HEK293T (cell line): ENCODE measurements around the gene CREB5.

ENCODE experiments used
- CTCF ChIA-PET: fragments of 350-600 bp; formaldehyde crosslinking; extraction: SDS; loops from one replicate; lab custom pipeline; 2021; ENCODE audit warnings: antibody characterized with exemption, inconsistent platforms; lab: Yijun Ruan, JAX
- POLR2A ChIA-PET: fragments of 350-600 bp; formaldehyde crosslinking; extraction: SDS; loops from one replicate; lab custom pipeline; 2020; ENCODE audit warnings: antibody characterized with exemption, inconsistent platforms; lab: Yijun Ruan, JAX
- DNase-seq: peaks from one replicate; pipeline ENCODE4 v3.0.0; 2012; ENCODE audit warnings: mixed read lengths; ENCODE audit errors: extremely low spot score
- ARNT ChIP-seq: fragments of 450-650 bp; IDR thresholded peaks from 2 replicates; pipeline ENCODE4 v1.6.1; 2017; ENCODE audit warnings: mild to moderate bottlenecking
- BHLHE40 ChIP-seq: fragments of 450-650 bp; IDR thresholded peaks from 2 replicates; pipeline ENCODE4 v1.6.1; 2016; ENCODE audit warnings: mild to moderate bottlenecking, moderate library complexity, borderline replicate concordance
- CTBP1 ChIP-seq: fragments of 450-650 bp; IDR thresholded peaks from 2 replicates; pipeline ENCODE4 v1.6.1; 2016; ENCODE audit warnings: borderline replicate concordance
- ELF4 ChIP-seq: fragments of 450-650 bp; IDR thresholded peaks from 2 replicates; pipeline ENCODE4 v1.6.1; 2017; ENCODE audit warnings: antibody characterized with exemption
- FOXA1 ChIP-seq: fragments of 450-650 bp; IDR thresholded peaks from 2 replicates; pipeline ENCODE4 v1.6.1; 2016; ENCODE audit warnings: mild to moderate bottlenecking
- FOXK2 ChIP-seq: fragments of 450-650 bp; IDR thresholded peaks from 2 replicates; pipeline ENCODE4 v1.6.1; 2016; ENCODE audit warnings: mild to moderate bottlenecking
- FOXM1 ChIP-seq: fragments of 450-650 bp; IDR thresholded peaks from 2 replicates; pipeline ENCODE4 v1.6.1; 2017; ENCODE audit warnings: mild to moderate bottlenecking, borderline replicate concordance
- HDGF ChIP-seq: fragments of 450-650 bp; IDR thresholded peaks from 2 replicates; pipeline ENCODE4 v1.6.1; 2017; ENCODE audit warnings: antibody characterized with exemption, borderline replicate concordance
- L3MBTL2 ChIP-seq: fragments of 450-650 bp; conservative IDR thresholded peaks from 2 replicates; pipeline ENCODE4 v1.6.1; 2016; ENCODE audit warnings: mild to moderate bottlenecking
- LEF1 ChIP-seq: fragments of 450-650 bp; IDR thresholded peaks from 2 replicates; pipeline ENCODE4 v1.6.1; 2017; ENCODE audit warnings: mild to moderate bottlenecking, borderline replicate concordance
- NFRKB ChIP-seq: fragments of 450-650 bp; IDR thresholded peaks from 2 replicates; pipeline ENCODE4 v1.6.1; 2016; ENCODE audit warnings: mild to moderate bottlenecking, moderate library complexity
- SP1 ChIP-seq: fragments of 450-650 bp; IDR thresholded peaks from 2 replicates; pipeline ENCODE4 v1.6.1; 2017
- SUZ12 ChIP-seq: fragments of 450-650 bp; IDR thresholded peaks from 2 replicates; pipeline ENCODE4 v1.6.1; 2016; ENCODE audit warnings: mild to moderate bottlenecking
- TARDBP ChIP-seq: fragments of 450-650 bp; IDR thresholded peaks from 2 replicates; pipeline ENCODE4 v1.6.1; 2016
- ZNF384 ChIP-seq: fragments of 450-650 bp; IDR thresholded peaks from 2 replicates; pipeline ENCODE4 v1.6.1; 2016
- TF ChIP-seq, protein P1 (sequence below): fragments of 450-650 bp; IDR thresholded peaks from 2 replicates; pipeline ENCODE4 v1.6.1; 2016

CREB5 gene

DNA sequence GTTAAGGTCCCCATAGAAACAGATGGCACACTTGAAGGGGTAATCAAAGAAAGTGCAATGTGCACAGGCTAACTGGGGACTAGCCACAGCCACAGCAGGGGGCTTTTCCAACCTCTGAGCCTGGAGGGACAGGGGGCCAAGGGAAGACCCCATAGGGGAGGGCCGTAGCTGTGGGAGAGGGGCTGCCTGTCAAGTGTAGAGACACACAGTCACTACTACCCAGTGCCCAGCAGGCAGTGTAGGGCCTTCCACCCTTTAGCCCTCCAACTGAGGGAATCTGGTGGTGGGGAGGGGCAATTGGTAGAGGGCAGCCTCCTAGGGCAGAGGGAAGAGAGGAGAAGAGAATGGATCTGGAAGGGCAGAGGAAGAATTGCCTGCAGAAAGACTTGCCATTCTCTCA, 54.6 kb downstream of the CREB5 start:
- DNase-seq: no peak
- ChIA-PET CTCF (no interaction called here), POLR2A (no interaction called here)
- TF ChIP-seq, protein P1, sequence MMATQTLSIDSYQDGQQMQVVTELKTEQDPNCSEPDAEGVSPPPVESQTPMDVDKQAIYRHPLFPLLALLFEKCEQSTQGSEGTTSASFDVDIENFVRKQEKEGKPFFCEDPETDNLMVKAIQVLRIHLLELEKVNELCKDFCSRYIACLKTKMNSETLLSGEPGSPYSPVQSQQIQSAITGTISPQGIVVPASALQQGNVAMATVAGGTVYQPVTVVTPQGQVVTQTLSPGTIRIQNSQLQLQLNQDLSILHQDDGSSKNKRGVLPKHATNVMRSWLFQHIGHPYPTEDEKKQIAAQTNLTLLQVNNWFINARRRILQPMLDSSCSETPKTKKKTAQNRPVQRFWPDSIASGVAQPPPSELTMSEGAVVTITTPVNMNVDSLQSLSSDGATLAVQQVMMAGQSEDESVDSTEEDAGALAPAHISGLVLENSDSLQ: no peak
- TF ChIP-seq NFRKB (no peak), CTBP1 (no peak), SP1 (no peak), HDGF (no peak)

DNA sequence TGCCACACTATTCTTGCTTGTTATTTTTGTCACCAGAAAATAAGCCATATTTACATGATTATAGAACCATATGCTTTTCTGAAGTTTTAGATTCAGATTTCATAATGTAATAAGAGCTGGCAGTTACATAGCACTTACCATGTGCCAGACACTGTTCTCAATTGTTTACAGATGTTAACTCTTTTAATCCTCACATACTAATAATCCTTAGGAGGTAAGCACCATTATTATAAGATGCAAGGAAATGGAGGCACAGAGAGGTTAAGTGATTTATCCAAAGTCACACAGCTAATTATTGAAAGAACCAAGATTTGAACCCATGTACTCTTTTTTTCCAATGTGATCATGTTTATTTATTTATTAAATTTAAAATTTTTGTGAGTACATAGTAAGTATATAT, 57.2 kb downstream of the CREB5 start:
- TF ChIP-seq ELF4 (no peak), SP1 (no peak), FOXK2 (no peak), ZNF384 (no peak), FOXM1 (no peak), CTBP1 (no peak), SUZ12 (no peak), NFRKB (no peak), ARNT (no peak)
- TF ChIP-seq, protein P1: no peak
- DNase-seq: no peak
- ChIA-PET POLR2A (no interaction called here), CTCF (no interaction called here)

DNA sequence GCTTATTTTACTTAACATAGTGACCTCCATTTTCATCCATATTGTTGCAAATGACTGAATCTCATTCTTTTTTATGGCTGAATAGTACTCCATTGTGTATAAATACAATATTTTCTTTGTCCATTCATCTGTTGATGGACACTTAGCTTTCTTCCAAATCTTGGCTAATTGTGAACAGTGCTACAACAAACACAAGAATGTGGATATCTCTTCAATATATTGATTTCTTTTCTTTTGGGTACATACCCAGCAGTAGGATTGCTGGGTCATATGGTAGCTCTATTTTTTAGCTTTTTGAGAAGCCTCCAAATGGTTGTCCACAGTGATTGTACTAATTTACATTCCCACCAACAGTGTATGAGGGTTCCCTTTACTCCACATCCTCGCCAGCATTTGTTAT, 58.0 kb downstream of the CREB5 start:
- TF ChIP-seq L3MBTL2 (no peak), LEF1 (no peak), FOXM1 (no peak), SP1 (no peak), ZNF384 (no peak), HDGF (no peak), CTBP1 (no peak), ARNT (no peak), FOXA1 (no peak), ELF4 (no peak), FOXK2 (no peak), TARDBP (no peak), SUZ12 (no peak), BHLHE40 (no peak)
- TF ChIP-seq, protein P1: no peak
- DNase-seq: no peak
- POLR2A ChIA-PET: no interaction called here
- CTCF ChIA-PET: no interaction called here

DNA sequence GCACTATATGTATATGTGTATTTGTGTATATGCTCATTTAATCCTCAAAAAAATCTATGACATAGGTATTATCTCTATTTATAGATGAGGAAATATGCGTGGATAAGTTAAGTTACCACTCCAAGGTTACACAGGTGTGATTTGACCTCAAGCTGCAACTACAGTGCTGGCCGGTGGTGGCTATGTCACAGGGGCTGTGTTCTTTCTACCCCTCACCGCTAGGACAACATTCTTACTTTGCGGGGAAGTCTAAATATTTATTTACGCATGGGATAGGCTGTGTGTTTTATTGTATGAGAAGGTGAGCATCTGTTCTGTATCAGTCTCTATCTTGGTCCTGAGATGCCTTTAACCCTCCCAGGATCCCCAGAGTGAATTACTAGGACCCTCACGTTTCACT, 60.0 kb downstream of the CREB5 start:
- TF ChIP-seq HDGF: no peak
- TF ChIP-seq SUZ12: no peak
- no peak for TF ChIP-seq LEF1
- no peak for TF ChIP-seq L3MBTL2
- no peak for TF ChIP-seq TARDBP
- no peak for TF ChIP-seq FOXK2
- TF ChIP-seq BHLHE40: no peak
- no peak for TF ChIP-seq SP1
- TF ChIP-seq NFRKB: no peak
- ChIA-PET POLR2A (no interaction called here), CTCF (interaction anchor here (0.7 kb wide), 1 partner anchor 119 kb away, joined by 12 read pairs; no protein-coding TSS in a partner anchor)
- no peak for DNase-seq

DNA sequence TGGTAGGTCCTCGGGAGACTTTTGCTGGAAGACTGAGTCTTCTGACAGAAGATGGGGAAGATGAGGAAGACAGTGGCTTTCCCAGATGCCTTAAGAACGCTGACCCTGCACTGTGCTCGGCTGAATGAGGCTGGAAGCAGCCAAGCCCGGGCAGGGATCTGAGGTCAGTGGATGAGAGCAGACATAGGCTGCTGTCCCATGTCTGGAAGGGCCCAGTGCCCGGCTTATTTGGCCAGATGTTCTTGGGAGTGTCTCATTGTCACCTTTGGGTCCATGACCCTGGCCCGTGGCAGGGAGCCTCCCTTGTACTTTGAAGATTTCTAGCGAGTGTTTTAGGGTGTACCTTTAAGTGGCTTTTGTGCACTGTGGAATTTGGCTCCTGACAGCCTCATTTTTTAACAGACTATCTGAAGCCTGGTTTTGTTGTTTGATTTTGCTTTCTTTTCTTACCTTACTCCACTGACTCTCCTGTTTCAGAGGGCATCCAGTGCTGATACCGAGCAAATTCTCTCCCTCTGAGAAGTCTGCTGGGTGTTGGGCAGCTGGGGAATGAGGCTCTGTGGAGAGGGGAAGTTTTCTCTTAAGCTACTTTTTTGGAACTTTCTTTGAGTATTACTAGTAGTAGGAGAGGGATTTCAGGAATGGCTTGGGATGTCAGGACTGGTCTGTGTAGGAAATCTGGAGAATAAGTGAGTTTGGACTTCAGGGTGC, 61.4 kb downstream of the CREB5 start:
- ChIA-PET CTCF (no interaction called here), POLR2A (no interaction called here)
- no peak for DNase-seq
- no peak for TF ChIP-seq ARNT
- no peak for TF ChIP-seq FOXM1
- no peak for TF ChIP-seq NFRKB
- TF ChIP-seq LEF1: no peak
- TF ChIP-seq TARDBP: no peak
- TF ChIP-seq SUZ12: no peak
- no peak for TF ChIP-seq FOXK2
- no peak for TF ChIP-seq L3MBTL2
- no peak for TF ChIP-seq FOXA1
- TF ChIP-seq BHLHE40: no peak
- TF ChIP-seq ELF4: no peak
- TF ChIP-seq, protein P1: no peak
- no peak for TF ChIP-seq HDGF
- TF ChIP-seq ZNF384: no peak
- no peak for TF ChIP-seq CTBP1
- no peak for TF ChIP-seq SP1

DNA sequence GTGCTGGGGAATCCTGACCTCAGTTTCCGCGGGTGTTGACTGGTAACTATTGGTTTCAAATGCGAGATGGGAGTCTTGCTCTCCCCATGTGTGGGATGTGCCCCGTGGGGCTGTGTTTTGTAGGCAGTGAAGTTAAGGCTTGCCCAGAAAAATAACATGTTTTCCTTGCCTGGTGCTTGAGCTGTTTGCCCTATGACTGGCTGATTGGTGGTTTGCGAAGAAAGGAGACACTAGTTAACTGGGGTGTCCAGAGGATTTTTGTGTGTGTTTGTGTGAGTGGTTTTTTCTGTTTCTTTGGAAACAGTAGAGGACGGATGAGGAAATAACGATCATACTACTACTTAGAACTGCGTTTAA, 61.9 kb downstream of the CREB5 start:
- CTCF ChIA-PET: no interaction called here

More for the DNA sequence above, 61.9 kb downstream of the CREB5 start:
- TF ChIP-seq LEF1 (no peak), HDGF (no peak), FOXA1 (no peak), TARDBP (no peak), SUZ12 (no peak), ELF4 (no peak), ARNT (no peak), FOXK2 (no peak), FOXM1 (no peak), CTBP1 (no peak), SP1 (no peak), ZNF384 (no peak), NFRKB (no peak), BHLHE40 (no peak)
- TF ChIP-seq, protein P1: no peak
- no peak for DNase-seq
- POLR2A ChIA-PET: no interaction called here
